ENCODE measurements around the gene OR5B21.

DNA sequence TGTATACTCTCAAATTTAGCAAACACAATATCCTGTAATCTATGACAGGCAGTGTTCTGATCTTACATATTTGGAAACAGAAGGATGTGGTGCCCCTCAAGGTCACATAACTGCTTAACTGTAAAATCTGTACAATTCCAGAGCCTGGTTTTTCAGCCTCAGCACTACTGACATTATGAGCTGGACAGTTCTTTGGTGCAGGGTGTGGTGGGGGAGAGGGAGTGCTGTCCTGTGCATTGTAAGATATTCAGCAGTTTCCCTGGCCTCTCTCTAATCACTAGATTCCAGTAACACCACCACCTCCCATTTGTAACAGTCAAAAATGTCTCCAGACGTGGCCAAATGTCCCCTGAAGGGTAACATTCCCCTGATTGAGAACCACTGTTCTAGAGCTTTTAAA lies 1.8 kb upstream of the OR5B21 start:
- TF ChIP-seq, protein P1, sequence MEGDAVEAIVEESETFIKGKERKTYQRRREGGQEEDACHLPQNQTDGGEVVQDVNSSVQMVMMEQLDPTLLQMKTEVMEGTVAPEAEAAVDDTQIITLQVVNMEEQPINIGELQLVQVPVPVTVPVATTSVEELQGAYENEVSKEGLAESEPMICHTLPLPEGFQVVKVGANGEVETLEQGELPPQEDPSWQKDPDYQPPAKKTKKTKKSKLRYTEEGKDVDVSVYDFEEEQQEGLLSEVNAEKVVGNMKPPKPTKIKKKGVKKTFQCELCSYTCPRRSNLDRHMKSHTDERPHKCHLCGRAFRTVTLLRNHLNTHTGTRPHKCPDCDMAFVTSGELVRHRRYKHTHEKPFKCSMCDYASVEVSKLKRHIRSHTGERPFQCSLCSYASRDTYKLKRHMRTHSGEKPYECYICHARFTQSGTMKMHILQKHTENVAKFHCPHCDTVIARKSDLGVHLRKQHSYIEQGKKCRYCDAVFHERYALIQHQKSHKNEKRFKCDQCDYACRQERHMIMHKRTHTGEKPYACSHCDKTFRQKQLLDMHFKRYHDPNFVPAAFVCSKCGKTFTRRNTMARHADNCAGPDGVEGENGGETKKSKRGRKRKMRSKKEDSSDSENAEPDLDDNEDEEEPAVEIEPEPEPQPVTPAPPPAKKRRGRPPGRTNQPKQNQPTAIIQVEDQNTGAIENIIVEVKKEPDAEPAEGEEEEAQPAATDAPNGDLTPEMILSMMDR (IDR thresholded peaks at IDR 0.05 in 4 of 5, conservative IDR thresholded peaks at IDR 0.05 in 1 of 5) = no peak
- no peak for TF ChIP-seq POLR2A (IDR thresholded peaks at IDR 0.05)
